HG02840 (cell line): ENCODE measurements around the gene GOLT1B.

ENCODE experiments used
- ATAC-seq: cut with Tn5 transposase; IDR thresholded peaks from one replicate; pipeline ENCODE4 v1.9.1; 2021; ENCODE audit warnings: mild to moderate bottlenecking, moderate library complexity, moderate number of reproducible peaks; ENCODE audit not compliant: unreplicated experiment, low FRiP score

Gene GOLT1B

GRCh38 chr12:21561158-21561557 is 59.6 kb downstream of the GOLT1B start:
- ATAC-seq, result no peak

- no peak for ATAC-seq
These were observed 61.3 kb downstream of the GOLT1B start for GRCh38 chr12:21562859-21563258.

- ATAC-seq, result no peak
These were observed 64.8 kb downstream of the GOLT1B start for GRCh38 chr12:21566223-21566906.

GRCh38 chr12:21566907-21567394 is 65.4 kb downstream of the GOLT1B start:
- ATAC-seq, result no peak
